ENCODE results near the gene XPC.

DNA sequence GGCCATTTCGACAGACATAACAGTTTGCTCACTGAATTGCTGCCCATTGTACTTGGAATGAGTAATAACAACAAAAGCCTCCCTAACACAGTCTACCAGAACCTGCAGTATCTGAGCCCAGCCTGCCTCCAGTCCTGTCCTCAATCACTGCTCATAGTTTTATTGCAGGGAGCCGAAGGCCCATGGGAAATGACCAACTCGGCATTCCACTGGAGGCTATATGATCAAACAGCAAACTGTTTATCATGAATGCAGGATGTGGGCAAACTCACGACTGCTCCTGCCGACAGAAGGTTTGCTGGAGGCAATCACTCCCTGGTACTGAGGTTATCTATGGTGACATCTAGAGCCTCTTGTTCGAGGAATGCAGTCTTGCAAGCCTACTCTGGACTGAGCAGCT is 46.5 kb upstream of the XPC start:
- TF ChIP-seq, protein P1, sequence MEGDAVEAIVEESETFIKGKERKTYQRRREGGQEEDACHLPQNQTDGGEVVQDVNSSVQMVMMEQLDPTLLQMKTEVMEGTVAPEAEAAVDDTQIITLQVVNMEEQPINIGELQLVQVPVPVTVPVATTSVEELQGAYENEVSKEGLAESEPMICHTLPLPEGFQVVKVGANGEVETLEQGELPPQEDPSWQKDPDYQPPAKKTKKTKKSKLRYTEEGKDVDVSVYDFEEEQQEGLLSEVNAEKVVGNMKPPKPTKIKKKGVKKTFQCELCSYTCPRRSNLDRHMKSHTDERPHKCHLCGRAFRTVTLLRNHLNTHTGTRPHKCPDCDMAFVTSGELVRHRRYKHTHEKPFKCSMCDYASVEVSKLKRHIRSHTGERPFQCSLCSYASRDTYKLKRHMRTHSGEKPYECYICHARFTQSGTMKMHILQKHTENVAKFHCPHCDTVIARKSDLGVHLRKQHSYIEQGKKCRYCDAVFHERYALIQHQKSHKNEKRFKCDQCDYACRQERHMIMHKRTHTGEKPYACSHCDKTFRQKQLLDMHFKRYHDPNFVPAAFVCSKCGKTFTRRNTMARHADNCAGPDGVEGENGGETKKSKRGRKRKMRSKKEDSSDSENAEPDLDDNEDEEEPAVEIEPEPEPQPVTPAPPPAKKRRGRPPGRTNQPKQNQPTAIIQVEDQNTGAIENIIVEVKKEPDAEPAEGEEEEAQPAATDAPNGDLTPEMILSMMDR (conservative IDR thresholded peaks at IDR 0.05): no peak
- no peak for TF ChIP-seq ZFX (IDR thresholded peaks at IDR 0.05)

Data from C4-2B (cell line).